ENCODE results near the gene PCDHGA5. TPM values are rescaled to one million over a fixed set of nuclear protein-coding genes. Genes with fewer than 3 reads are reported as not detected.
"Not testable (repeated sequence)": the region's sequence is repeated elsewhere in the genome, so short reads cannot be mapped to it uniquely, and the experiment has no call there.

PCDHGA5 gene
- total RNA-seq, 1 donor from 2014 or later, result 5.3 TPM

DNA sequence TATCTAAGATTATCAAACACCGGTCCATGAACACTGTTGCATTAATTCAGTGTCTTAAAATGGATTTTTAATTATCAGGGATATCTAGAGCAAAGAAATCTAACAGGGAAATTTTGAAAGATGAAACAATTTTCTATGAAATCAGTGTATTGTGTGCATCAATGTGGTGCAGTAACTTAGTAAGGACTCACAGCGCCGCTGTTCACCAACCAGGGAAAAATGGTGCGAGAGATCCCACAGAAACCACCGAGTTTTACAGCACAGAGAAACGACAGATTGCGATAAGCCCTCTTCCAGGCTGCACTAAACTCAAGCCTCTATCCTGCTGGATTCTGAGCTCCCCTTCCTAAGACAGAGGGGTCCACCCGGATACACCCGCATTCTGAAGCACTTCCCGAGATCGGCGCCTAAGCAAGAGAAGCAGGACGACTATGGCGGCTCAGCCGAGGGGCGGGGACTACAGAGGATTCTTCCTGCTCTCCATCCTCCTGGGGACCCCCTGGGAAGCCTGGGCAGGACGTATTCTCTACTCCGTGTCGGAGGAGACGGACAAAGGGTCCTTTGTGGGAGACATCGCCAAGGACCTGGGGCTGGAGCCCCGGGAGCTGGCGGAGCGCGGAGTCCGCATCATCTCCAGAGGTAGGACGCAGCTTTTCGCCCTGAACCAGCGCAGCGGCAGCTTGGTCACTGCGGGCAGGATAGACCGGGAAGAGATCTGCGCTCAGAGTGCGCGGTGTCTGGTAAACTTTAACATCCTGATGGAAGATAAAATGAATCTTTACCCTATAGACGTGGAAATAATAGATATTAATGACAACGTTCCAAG lies 18.7 kb downstream of the PCDHGA5 start, which contains the start of gene PCDHGA7:
TSS of gene PCDHGA7 (plus strand) at position 274 of the 826 bp plus-strand sequence. CDS start at position 432, 158 bp downstream.
- ATAC-seq, result peak; percentile 39
- no peak for DNase-seq
- intact Hi-C loops (cut with micrococcal nuclease), result no loop called here

DNA sequence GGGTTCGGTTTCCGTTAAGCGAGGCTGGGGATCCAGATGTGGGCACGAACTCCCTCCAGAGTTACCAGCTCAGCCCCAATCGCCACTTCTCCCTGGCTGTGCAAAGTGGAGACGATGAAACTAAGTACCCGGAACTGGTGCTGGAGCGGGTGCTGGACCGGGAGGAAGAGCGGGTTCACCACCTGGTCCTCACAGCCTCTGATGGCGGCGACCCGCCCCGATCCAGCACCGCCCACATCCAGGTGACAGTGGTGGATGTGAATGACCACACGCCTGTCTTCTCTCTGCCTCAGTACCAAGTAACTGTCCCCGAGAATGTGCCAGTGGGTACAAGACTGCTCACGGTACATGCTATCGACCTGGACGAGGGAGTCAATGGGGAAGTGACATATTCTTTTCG lies 19.4 kb downstream of the PCDHGA5 start:
- intact Hi-C loops (cut with micrococcal nuclease), result no loop called here
- DNase-seq, result no peak
- ATAC-seq, result no peak

GRCh38 chr5:141384471-141385267 lies 20.7 kb downstream of the PCDHGA5 start:
- intact Hi-C loops (cut with micrococcal nuclease), result no loop called here
- DNase-seq, result no peak
- ATAC-seq, result no peak

DNA sequence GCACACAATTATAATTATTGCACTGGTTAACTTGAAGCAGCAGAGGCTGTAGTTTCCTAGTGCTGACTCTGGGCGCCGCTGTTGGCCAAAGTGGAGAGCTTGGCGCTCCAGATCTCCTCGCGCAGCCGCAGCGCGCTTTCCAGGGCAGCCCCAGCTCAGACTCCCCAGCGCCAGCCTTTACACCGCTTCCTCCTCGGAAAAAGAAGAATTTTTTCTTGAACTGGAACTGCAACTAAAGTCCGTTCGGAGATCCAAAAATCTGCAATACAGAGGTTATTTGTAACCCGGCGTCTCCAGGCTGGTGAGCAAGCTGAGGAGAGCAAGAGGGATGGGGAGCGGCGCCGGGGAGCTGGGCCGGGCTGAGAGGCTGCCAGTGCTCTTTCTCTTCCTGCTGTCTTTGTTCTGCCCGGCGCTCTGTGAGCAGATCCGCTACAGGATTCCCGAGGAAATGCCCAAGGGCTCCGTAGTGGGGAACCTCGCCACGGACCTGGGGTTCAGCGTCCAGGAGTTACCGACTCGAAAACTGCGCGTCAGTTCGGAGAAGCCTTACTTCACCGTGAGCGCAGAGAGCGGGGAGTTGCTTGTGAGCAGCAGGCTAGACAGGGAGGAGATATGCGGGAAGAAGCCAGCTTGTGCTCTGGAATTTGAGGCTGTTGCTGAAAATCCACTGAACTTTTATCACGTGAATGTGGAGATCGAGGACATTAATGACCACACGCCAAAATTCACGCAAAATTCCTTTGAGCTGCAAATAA lies 23.8 kb downstream of the PCDHGA5 start, which contains the start of gene PCDHGB4:
TSS of gene PCDHGB4 (plus strand) at position 142 of the 755 bp plus-strand sequence. CDS start at position 329, 187 bp downstream.
- intact Hi-C loops (cut with micrococcal nuclease), result not testable (repeated sequence)
- peak; percentile 67 for DNase-seq
- peak; percentile 92 for ATAC-seq

GRCh38 chr5:141388661-141389060 lies 24.7 kb downstream of the PCDHGA5 start:
- intact Hi-C loops (cut with micrococcal nuclease), result no loop called here
- no peak for ATAC-seq
- DNase-seq, result no peak

DNA sequence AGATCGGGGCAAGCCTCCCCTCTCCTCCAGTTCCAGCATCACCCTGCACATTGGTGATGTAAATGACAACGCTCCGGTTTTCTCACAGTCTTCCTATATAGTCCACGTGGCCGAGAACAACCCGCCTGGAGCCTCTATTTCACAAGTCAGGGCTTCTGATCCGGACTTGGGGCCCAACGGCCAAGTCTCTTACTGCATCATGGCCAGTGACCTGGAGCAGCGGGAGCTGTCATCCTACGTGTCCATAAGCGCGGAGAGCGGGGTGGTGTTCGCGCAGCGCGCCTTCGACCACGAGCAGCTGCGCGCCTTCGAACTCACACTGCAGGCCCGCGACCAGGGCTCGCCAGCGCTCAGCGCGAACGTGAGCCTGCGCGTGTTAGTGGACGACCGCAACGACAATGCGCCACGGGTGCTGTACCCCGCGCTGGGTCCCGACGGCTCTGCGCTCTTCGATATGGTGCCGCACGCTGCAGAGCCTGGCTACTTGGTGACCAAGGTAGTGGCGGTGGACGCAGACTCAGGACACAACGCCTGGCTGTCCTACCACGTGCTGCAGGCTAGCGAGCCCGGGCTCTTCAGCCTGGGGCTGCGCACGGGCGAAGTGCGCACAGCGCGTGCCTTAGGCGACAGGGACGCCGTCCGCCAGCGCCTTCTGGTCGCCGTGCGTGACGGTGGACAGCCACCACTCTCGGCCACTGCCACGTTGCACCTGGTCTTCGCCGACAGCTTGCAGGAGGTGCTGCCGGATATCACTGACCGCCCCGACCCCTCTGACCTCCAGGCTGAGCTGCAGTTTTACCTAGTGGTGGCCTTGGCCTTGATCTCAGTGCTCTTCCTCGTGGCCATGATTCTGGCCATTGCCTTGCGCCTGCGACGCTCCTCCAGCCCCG lies 25.4 kb downstream of the PCDHGA5 start:
- DNase-seq, result no peak
- intact Hi-C loops (cut with micrococcal nuclease), result no loop called here
- ATAC-seq, result no peak

- DNase-seq (no peak), ATAC-seq (no peak)
- intact Hi-C loops (cut with micrococcal nuclease), result no loop called here
Observed at GRCh38 chr5:141392429-141393198, 28.7 kb downstream of the PCDHGA5 start, which contains the start of gene PCDHGA8. PCDHGA8 (plus strand) TSS chr5:141392633; CDS start chr5:141392814, 181 bp downstream.

GRCh38 chr5:141393267-141393666 lies 29.3 kb downstream of the PCDHGA5 start:
- ATAC-seq, result no peak
- intact Hi-C loops (cut with micrococcal nuclease), result no loop called here

GRCh38 chr5:141394401-141395187 lies 30.6 kb downstream of the PCDHGA5 start:
- ATAC-seq; intact Hi-C loops (cut with micrococcal nuclease): not testable (repeated sequence)

More at GRCh38 chr5:141393267-141393666, 29.3 kb downstream of the PCDHGA5 start:
- DNase-seq, result no peak

DNA sequence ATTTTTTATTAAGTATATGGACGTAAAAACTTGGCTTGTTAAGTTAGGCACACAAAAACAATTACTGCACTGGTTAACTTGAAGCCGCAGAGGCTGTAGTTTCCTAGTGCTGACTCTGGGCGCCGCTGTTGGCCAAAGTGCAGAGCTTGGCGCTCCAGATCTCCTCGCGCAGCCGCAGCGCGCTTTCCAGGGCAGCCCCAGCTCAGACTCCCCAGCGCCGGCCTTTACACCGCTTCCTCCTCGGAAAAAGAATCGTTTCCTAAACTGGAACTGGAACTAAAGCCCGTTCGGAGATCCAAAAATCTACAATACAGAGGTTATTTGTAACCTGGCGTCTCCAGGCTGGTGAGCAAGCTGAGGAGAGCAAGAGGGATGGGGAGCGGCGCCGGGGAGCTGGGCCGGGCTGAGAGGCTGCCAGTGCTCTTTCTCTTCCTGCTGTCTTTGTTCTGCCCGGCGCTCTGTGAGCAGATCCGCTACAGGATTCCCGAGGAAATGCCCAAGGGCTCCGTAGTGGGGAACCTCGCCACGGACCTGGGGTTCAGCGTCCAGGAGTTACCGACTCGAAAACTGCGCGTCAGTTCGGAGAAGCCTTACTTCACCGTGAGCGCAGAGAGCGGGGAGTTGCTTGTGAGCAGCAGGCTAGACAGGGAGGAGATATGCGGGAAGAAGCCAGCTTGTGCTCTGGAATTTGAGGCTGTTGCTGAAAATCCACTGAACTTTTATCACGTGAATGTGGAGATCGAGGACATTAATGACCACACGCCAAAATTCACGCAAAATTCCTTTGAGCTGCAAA lies 34.0 kb downstream of the PCDHGA5 start, which contains the start of gene PCDHGB5:
TSS of gene PCDHGB5 (plus strand) at position 192 of the 796 bp plus-strand sequence. CDS start at position 373, 181 bp downstream.
- ATAC-seq (peak; percentile 96), DNase-seq (peak; percentile 68)
- intact Hi-C loops (cut with micrococcal nuclease), result not testable (repeated sequence)

More at GRCh38 chr5:141394401-141395187, 30.6 kb downstream of the PCDHGA5 start:
- DNase-seq, result not testable (repeated sequence)

- peak; percentile 43 for ATAC-seq
- intact Hi-C loops (cut with micrococcal nuclease), result no loop called here
- no peak for DNase-seq
Observed at GRCh38 chr5:141398608-141399007, 34.6 kb downstream of the PCDHGA5 start.

DNA sequence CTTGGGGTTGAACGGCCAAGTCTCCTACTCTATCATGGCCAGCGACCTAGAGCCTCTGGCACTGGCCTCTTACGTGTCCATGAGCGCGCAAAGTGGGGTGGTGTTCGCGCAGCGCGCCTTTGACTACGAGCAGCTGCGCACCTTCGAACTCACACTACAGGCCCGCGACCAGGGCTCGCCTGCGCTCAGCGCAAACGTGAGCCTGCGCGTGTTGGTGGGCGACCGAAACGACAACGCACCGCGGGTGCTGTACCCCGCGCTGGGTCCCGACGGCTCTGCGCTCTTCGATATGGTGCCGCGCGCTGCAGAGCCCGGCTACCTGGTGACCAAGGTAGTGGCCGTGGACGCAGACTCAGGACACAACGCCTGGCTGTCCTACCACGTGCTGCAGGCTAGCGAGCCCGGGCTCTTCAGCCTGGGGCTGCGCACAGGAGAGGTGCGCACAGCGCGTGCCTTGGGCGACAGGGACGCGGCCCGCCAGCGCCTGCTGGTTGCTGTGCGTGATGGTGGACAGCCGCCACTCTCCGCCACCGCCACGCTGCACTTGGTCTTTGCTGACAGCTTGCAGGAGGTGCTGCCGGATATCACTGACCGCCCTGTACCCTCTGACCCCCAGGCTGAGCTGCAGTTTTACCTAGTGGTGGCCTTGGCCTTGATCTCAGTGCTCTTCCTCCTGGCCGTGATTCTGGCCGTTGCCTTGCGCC lies 35.7 kb downstream of the PCDHGA5 start:
- intact Hi-C loops (cut with micrococcal nuclease), result loop anchor here (10.0 kb wide), 1 partner anchor 165 kb away; no protein-coding TSS in a partner anchor
- ATAC-seq, result no peak
- DNase-seq, result no peak

GRCh38 chr5:141402553-141403243 lies 38.7 kb downstream of the PCDHGA5 start, which contains the start of gene PCDHGA9:
PCDHGA9 (plus strand) TSS chr5:141402778; CDS start chr5:141402953, 175 bp downstream.
- peak; percentile 35 for DNase-seq
- intact Hi-C loops (cut with micrococcal nuclease), result loop anchor here (10.0 kb wide), 1 partner anchor 162 kb away; no protein-coding TSS in a partner anchor
- ATAC-seq, result no peak

GRCh38 chr5:141403387-141403786 lies 39.4 kb downstream of the PCDHGA5 start:
- intact Hi-C loops (cut with micrococcal nuclease), result loop anchor here (10.0 kb wide), 1 partner anchor 161 kb away; no protein-coding TSS in a partner anchor
- DNase-seq (no peak), ATAC-seq (no peak)
